ENCODE results near the gene PTPRT.

- TF ChIP-seq CTCF (IDR thresholded peaks at IDR 0.05), result no peak
- no peak for TF ChIP-seq ZFX (IDR thresholded peaks at IDR 0.05; ENCODE audit: borderline replicate concordance)
Measured at GRCh38 chr20:42370075-42370474, 819.6 kb downstream of the PTPRT start.

Measured in 22Rv1 (cell line).